Heart right ventricle (tissue), 16 donors: Measurements from ENCODE around the gene TMC3. TPM values are rescaled to one million over a fixed set of nuclear protein-coding genes. Genes with fewer than 3 reads are reported as not detected.

Experiments used
- ATAC-seq, 8 donors: fragments of 200-7000 bp; cut with Tn5 transposase; one replicate each; pipeline ENCODE4 v1.9.1; 2020; ENCODE audit warnings: mild to moderate bottlenecking in 8 of 8, moderate library complexity in 8 of 8, moderate number of reproducible peaks in 1 of 8
- DNase-seq, 2 donors: peaks; one replicate each; pipeline ENCODE4 v3.0.0-alpha.2; 2020
- H3K27ac ChIP-seq, 10 donors: fragments of 200-600 bp; sonication (generic) in 2 of 10; one replicate each; pipeline versions ENCODE4 v1.5.0 to v1.8.0; 2020 to 2022; ENCODE audit warnings: mild to moderate bottlenecking in 3 of 10
- H3K27me3 ChIP-seq, 7 donors: fragments of 200-600 bp; one replicate each; pipeline ENCODE4 v1.8.0; 2021 to 2022; ENCODE audit warnings: mild to moderate bottlenecking in 2 of 7
- H3K36me3 ChIP-seq, 9 donors: fragments of 200-600 bp; sonication (generic) in 1 of 9; one replicate each; pipeline versions ENCODE4 v1.5.0 to v1.8.0; 2020 to 2022; ENCODE audit warnings: mild to moderate bottlenecking in 2 of 9
- H3K4me1 ChIP-seq, 9 donors: fragments of 200-600 bp; sonication (generic) in 1 of 9; one replicate each; pipeline versions ENCODE4 v1.5.0 to v1.8.0; 2020 to 2022; ENCODE audit warnings: mild to moderate bottlenecking in 4 of 9
- H3K4me3 ChIP-seq, 10 donors: fragments of 200-600 bp; sonication (generic) in 2 of 10; one replicate each; pipeline versions ENCODE4 v1.5.0 to v1.8.0; 2020 to 2022; ENCODE audit warnings: mild to moderate bottlenecking in 7 of 10, moderate library complexity in 2 of 10
- H3K9me3 ChIP-seq, 11 donors: fragments of 200-600 bp in 10 of 11; sonication (generic) in 2 of 11; one replicate each; pipeline versions ENCODE4 v1.5.0 to v1.8.0; 2013 to 2022; ENCODE audit warnings: mild to moderate bottlenecking in 2 of 11, control low read depth in 1 of 11, moderate library complexity in 1 of 11
- WGBS, 2 donors: extraction: QIAGEN DNeasy Blood & Tissue Kit; methylation state at CpG; one replicate each; pipeline ENCODE4 v1.1.7; 2013; ENCODE audit warnings: inconsistent platforms in 1 of 2; 5-methylcytosine and 5-hydroxymethylcytosine counted together
- intact Hi-C, 10 donors: fragments of 100-400 bp; cut with DNase I; formaldehyde crosslinking; loops; one replicate each; pipeline versions ENCODE4 v1.11.1 to v1.14.2; 2022
- long read RNA-seq, 3 donors: library from polyadenylated mRNA; unstranded; transcript quantifications; one replicate each; pipeline ENCODE4 v2.0.0, GENCODE V29; 2020 to 2021
- polyA plus RNA-seq, 2 donors: library from polyadenylated mRNA; stranded (reverse); fragments of 200-250 nt; gene quantifications; one replicate each; pipeline ENCODE4 v1.2.3, GENCODE V29; 2013
- total RNA-seq, 10 donors: library from RNA; stranded (reverse); fragmentation: NEBNext Ultra II Directional in 3 of 10; extraction: Animal tissue kit (Norgen Biotek cat#: 25700) in 3 of 10; gene quantifications; one replicate each; pipeline versions ENCODE4 v1.2.1 to v1.2.4, GENCODE V29; 2021 to 2023
- TF ChIP-seq, protein P1 (sequence below), 9 donors: fragments of 200-600 bp; sonication (generic) in 2 of 9; IDR thresholded peaks; one replicate each; pipeline versions ENCODE4 v1.5.0 to v1.8.0; 2021 to 2022; ENCODE audit warnings: antibody characterized with exemption in 9 of 9, mild to moderate bottlenecking in 5 of 9, moderate library complexity in 1 of 9
- donor health status: Arrhythmogenic right ventricular cardiomyopathy.
- donor health status: ischemic (EF 13 %, LVEDD 7.1; RV severe dilation, severe dysfunction).
- donor health status: healthy with polysubstance abuse.
- donor health status: DM: no; HTN: yes; CAD: no.
- donor health status: DM: no; HTN: no; CAD: no.
- donor health status: ischemic (EF 25% LVEDD 6.9; RV normal size, moderate dysfunction).
- donor health status: ischemic (EF 25% LVEDD 5.7; RV mildly dilated, moderate dysfunction).
- donor health status: healthy.
- donor health status: DM: yes; HTN: yes; CAD: no.
- donor health status: Ischemic cardiomyopathy.
- donor health status: ischemic (EF 35%, LVEDD 5.7; RV mildly dilated, moderate dysfunction).
- donor health status: nonischemic (EF 11% LVEDD 7.7; RV severe dilation, severe dysfunction).
- donor health status: DM: yes; HTN: yes; CAD: no.
- donor health status: PGD.
- donor health status: ischemic (EF 29% LVEDD 5.4; RV normal size, mild dysfunction).
- donor health status: nonischemic (EF 23%, LVEDD 6.1; RV moderate dilation, normal function).

The TMC3 gene
- total RNA-seq = not detected
- polyA plus RNA-seq = under 1 TPM in 1 of 2 donors, not detected in 1; under 0.01 TPM
- long read RNA-seq, donor 1 = 0 reads
- long read RNA-seq, donor 2 = 0 reads
- long read RNA-seq, donor 3 = 0 reads

DNA sequence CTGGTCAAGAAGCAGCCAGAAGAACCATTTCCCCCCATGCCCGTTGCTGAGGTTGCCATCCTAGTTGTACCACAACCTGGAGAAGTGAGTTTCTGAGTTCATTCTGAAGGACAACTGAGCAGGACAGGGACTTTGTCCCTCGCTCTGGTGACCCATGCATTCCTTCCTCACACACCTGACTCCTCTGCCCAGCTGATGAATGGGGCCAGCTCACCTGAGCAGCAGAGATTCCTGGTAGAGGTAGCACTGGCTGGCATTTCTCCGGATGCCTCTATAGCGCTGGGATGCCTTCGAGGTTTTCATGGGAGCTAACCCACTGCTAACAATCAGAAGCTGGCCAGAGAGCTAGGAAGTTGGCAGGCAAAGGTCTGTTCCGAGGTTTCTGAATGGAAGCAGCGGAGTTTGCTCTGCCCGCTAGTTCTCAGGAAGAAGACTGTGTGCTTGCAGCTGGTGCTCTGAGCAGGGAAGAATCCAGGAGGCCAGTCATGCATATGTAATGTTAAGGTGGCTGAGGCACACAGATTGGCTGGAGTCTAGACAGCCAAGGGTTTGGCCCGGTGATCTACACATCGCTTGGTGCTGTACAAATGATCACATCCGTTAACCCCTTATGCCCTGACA is at the start of gene TMC3:
Gene TMC3, minus strand, starts transcription at position 439 of the 621 bp plus-strand sequence. Its CDS starts 136 bp downstream, at position 303.
- Histone ChIP-seq H3K27ac (no peak within 1 kb of the TSS), H3K4me3 (no peak within 1 kb of the TSS), H3K9me3 (no peaks in the 10 kb centered on the region), H3K27me3 (peaks cover 0 to 4% (median 0%) of the 10 kb centered on the region in 7 donors), H3K36me3 (no peaks in the 10 kb centered on the region), H3K4me1 (peaks cover 0 to 6% (median 0%) of the 10 kb centered on the region in 9 donors)
- DNase-seq (no peak), ATAC-seq (no peak)
- TF ChIP-seq, protein P1, sequence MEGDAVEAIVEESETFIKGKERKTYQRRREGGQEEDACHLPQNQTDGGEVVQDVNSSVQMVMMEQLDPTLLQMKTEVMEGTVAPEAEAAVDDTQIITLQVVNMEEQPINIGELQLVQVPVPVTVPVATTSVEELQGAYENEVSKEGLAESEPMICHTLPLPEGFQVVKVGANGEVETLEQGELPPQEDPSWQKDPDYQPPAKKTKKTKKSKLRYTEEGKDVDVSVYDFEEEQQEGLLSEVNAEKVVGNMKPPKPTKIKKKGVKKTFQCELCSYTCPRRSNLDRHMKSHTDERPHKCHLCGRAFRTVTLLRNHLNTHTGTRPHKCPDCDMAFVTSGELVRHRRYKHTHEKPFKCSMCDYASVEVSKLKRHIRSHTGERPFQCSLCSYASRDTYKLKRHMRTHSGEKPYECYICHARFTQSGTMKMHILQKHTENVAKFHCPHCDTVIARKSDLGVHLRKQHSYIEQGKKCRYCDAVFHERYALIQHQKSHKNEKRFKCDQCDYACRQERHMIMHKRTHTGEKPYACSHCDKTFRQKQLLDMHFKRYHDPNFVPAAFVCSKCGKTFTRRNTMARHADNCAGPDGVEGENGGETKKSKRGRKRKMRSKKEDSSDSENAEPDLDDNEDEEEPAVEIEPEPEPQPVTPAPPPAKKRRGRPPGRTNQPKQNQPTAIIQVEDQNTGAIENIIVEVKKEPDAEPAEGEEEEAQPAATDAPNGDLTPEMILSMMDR (IDR thresholded peaks at IDR 0.05) = no peak
- WGBS, 2 donors = 65 to 74% methylated on average over 11 of the region's 11 CpGs
- intact Hi-C loops = no loop called here

DNA sequence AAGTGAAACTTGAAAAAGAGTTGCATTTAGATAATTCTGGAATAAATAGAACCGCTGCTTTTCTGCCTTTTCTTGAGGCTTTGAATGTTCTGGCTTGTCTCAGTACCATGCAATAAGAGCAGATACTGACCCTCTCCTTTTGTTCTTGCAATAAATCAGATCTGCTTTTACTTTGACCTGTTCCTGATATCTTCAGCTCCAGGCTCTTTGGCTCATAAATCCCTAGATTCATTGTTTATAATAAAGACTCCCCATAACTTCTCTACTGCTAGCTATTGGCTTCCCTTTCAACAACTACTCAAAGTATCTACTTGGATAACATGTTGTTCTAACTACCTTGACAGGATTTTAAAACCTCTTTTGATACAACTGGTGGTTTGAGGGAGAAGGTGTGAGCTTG is 47.4 kb upstream of the TMC3 start:
- no peak overlapping the region for H3K27ac ChIP-seq
- intact Hi-C loops = no loop called here
- no peaks in the 10 kb centered on the region for H3K9me3 ChIP-seq
- no peaks in the 10 kb centered on the region for H3K4me1 ChIP-seq
- DNase-seq (no peak), ATAC-seq (no peak)
- TF ChIP-seq, protein P1 (IDR thresholded peaks at IDR 0.05) = no peak
- WGBS, 2 donors = 95 to 96% methylated on average over 1 of the region's 1 CpG
- no peak overlapping the region for H3K4me3 ChIP-seq
- H3K27me3 ChIP-seq = no peaks in the 10 kb centered on the region
- no peaks in the 10 kb centered on the region for H3K36me3 ChIP-seq

DNA sequence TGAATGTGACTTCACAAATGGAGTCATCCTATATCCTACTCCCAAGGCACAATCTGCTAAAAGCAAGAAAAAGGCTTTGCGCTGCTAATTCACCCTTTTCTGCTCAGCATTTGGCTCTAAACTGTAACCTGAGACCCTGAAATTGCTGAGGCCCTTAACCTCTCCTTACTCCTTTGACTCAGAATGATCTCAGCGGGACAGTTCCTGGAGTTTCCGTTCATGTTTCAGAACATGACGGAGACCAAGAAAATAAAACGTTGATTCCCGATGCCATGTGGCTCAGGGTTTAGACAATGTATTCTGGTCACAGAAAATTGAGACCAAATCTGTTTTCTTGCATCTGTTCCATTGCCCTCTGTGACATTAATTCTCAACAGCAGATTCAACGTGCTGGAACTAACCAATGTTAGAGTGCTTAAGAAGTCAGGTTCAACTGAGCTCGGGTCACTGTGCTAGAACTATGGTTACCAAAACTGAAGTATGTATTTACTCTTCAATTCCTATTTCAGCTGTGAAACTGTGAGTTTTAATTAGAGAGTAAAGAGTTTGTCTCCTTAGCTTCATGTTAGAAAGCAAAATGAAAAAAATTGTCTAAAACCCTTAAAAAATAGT is 45.4 kb upstream of the TMC3 start:
- ATAC-seq (no peak), DNase-seq (no peak)
- intact Hi-C loops = no loop called here
- H3K4me1 ChIP-seq = no peaks in the 10 kb centered on the region
- H3K27me3 ChIP-seq = no peaks in the 10 kb centered on the region
- TF ChIP-seq, protein P1 (IDR thresholded peaks at IDR 0.05) = no peak
- H3K4me3 ChIP-seq = no peak overlapping the region
- H3K27ac ChIP-seq = no peak overlapping the region
- no peaks in the 10 kb centered on the region for H3K9me3 ChIP-seq
- no peaks in the 10 kb centered on the region for H3K36me3 ChIP-seq
- 52 to 57% methylated on average over 8 of the region's 8 CpGs for WGBS, 2 donors

DNA sequence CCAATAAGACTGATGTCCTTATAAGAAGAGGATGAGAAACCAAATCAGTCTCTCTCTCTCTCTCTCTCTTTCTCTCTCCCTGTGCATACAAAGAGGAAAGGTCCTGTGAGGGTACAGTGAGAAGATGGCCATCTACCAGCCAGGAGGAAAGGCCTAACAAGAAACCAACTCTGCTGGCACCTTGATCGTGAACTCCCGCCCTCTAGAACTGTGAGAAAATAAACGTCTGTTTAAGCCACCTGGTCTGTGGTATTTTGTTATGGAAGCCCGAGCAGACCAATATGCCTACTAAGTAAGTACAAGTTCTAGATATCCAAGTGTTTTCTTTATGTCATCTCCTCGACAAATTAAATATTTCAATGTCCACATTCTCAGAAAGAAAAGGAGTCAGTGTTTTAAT is 44.9 kb upstream of the TMC3 start:
- TF ChIP-seq, protein P1 (IDR thresholded peaks at IDR 0.05) = no peak
- Histone ChIP-seq H3K4me3 (no peak overlapping the region), H3K27me3 (no peaks in the 10 kb centered on the region), H3K27ac (no peak overlapping the region), H3K4me1 (no peaks in the 10 kb centered on the region), H3K9me3 (no peaks in the 10 kb centered on the region), H3K36me3 (no peaks in the 10 kb centered on the region)
- DNase-seq = no peak
- no peak for ATAC-seq
- intact Hi-C loops = no loop called here
- 76 to 81% methylated on average over 5 of the region's 5 CpGs for WGBS, 2 donors
